Islet of Langerhans (tissue), 1 donor: ENCODE results near the gene LAMP1.
"Not testable (repeated sequence)": the region's sequence is repeated elsewhere in the genome, so short reads cannot be mapped to it uniquely, and the experiment has no call there.

Experiments used
- FAIRE-seq: peaks from one replicate; lab custom pipeline; 2011; peaks lifted over from hg19 to GRCh38; lab: Jason Lieb, UNC

LAMP1 gene

GRCh38 chr13:113358653-113359190 is 61.7 kb downstream of the LAMP1 start:
- FAIRE-seq, result no peak

- FAIRE-seq, result no peak
These were observed 62.5 kb downstream of the LAMP1 start for GRCh38 chr13:113359571-113359970.

GRCh38 chr13:113360446-113360845 is 63.4 kb downstream of the LAMP1 start:
- no peak for FAIRE-seq

GRCh38 chr13:113361406-113361805 is 64.4 kb downstream of the LAMP1 start:
- no peak for FAIRE-seq

GRCh38 chr13:113364311-113364889 is 67.4 kb downstream of the LAMP1 start:
- FAIRE-seq, result no peak

- no peak for FAIRE-seq
These were observed 68.0 kb downstream of the LAMP1 start for GRCh38 chr13:113364901-113365582.

GRCh38 chr13:113365583-113365970 is 68.5 kb downstream of the LAMP1 start:
- no peak for FAIRE-seq

GRCh38 chr13:113365971-113366588 is 69.0 kb downstream of the LAMP1 start:
- no peak for FAIRE-seq

GRCh38 chr13:113367020-113367560 is 70.1 kb downstream of the LAMP1 start:
- FAIRE-seq, result no peak

- FAIRE-seq, result no peak
These were observed 70.7 kb downstream of the LAMP1 start for GRCh38 chr13:113367771-113368170.

GRCh38 chr13:113368353-113368752 is 71.3 kb downstream of the LAMP1 start:
- not testable (repeated sequence) for FAIRE-seq

GRCh38 chr13:113369189-113369588 is 72.2 kb downstream of the LAMP1 start:
- FAIRE-seq, result no peak

- no peak for FAIRE-seq
These were observed 72.8 kb downstream of the LAMP1 start for GRCh38 chr13:113369881-113370280.

- no peak for FAIRE-seq
These were observed 74.0 kb downstream of the LAMP1 start for GRCh38 chr13:113371061-113371460.

- FAIRE-seq, result not testable (repeated sequence)
These were observed 74.7 kb downstream of the LAMP1 start for GRCh38 chr13:113371701-113372100.
